Calu3 (cell line): Measurements from ENCODE around the gene BECN2. TPM values are rescaled to one million over a fixed set of nuclear protein-coding genes. Genes with fewer than 3 reads are reported as not detected.

Source experiments
- BruUV-seq: library from RNA; stranded (reverse); fragments of 400-500 nt; replicated peaks from 2 replicates; lab custom pipeline; 2021; lab: Mats Ljungman, UMichigan
- CTCF ChIA-PET: fragments of 300-600 bp; sonication (Branson Sonifier 250); formaldehyde crosslinking; loops from one replicate; lab custom pipeline; 2022; ENCODE audit warnings: antibody characterized with exemption; lab: Charles Lee
- DNase-seq: peaks from one replicate; pipeline ENCODE4 v3.0.0; 2022
- H3K27ac Mint-ChIP-seq: one replicate; pipeline ENCODE4 v1.8.0; 2022; ENCODE audit warnings: mixed read lengths; ENCODE audit not compliant: unreplicated experiment
- H3K27me3 Mint-ChIP-seq: one replicate; pipeline ENCODE4 v1.8.0; 2022; ENCODE audit warnings: mixed read lengths; ENCODE audit not compliant: unreplicated experiment
- H3K36me3 Mint-ChIP-seq: one replicate; pipeline ENCODE4 v1.8.0; 2022; ENCODE audit warnings: mild to moderate bottlenecking, moderate library complexity, mixed read lengths; ENCODE audit not compliant: insufficient read depth, unreplicated experiment
- H3K4me1 Mint-ChIP-seq: one replicate; pipeline ENCODE4 v1.8.0; 2022; ENCODE audit warnings: mild to moderate bottlenecking, low read depth, mixed read lengths; ENCODE audit not compliant: unreplicated experiment
- H3K4me3 Mint-ChIP-seq: one replicate; pipeline ENCODE4 v1.8.0; 2022; ENCODE audit warnings: mild to moderate bottlenecking, low read depth, moderate library complexity, mixed read lengths; ENCODE audit not compliant: unreplicated experiment
- H3K9me3 Mint-ChIP-seq: one replicate; pipeline ENCODE4 v1.8.0; 2022; ENCODE audit warnings: low read depth, mixed read lengths; ENCODE audit not compliant: unreplicated experiment
- intact Hi-C: fragments of 100-400 bp; cut with micrococcal nuclease; formaldehyde crosslinking; loops from one replicate; pipeline ENCODE4 v1.10.0; 2022; ENCODE audit not compliant: unreplicated experiment
- total RNA-seq: library from RNA; stranded (reverse); gene quantifications from 2 replicates; pipeline ENCODE4 v1.2.3, GENCODE V29; 2022
- TF ChIP-seq, protein P1 (sequence below): fragments of 200-600 bp; IDR thresholded peaks from one replicate; pipeline ENCODE4 v1.8.0; 2022; ENCODE audit warnings: antibody characterized with exemption; ENCODE audit not compliant: unreplicated experiment

Gene BECN2
- total RNA-seq, 1 experiment from 2014 or later: not detected

DNA sequence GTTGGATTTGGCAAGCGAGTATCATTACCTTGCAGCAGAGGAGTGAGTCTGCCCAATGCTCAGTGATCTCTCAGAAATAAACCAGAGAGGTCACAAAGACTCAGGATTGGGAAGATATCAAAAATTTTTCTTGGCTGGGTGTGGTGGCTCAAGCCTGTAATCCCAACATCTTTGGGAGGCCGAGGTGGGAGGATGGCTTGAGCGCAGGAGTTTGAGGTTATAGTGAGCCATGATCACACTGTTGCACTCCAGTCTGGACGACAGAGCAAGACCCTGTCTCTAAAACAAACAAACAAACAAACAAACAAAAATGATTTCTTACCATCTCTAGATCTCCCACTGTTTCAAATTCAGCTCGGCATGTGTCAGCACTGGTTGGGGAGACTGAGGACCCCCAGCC, 13.3 kb upstream of the BECN2 start:
- TF ChIP-seq, protein P1, sequence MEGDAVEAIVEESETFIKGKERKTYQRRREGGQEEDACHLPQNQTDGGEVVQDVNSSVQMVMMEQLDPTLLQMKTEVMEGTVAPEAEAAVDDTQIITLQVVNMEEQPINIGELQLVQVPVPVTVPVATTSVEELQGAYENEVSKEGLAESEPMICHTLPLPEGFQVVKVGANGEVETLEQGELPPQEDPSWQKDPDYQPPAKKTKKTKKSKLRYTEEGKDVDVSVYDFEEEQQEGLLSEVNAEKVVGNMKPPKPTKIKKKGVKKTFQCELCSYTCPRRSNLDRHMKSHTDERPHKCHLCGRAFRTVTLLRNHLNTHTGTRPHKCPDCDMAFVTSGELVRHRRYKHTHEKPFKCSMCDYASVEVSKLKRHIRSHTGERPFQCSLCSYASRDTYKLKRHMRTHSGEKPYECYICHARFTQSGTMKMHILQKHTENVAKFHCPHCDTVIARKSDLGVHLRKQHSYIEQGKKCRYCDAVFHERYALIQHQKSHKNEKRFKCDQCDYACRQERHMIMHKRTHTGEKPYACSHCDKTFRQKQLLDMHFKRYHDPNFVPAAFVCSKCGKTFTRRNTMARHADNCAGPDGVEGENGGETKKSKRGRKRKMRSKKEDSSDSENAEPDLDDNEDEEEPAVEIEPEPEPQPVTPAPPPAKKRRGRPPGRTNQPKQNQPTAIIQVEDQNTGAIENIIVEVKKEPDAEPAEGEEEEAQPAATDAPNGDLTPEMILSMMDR: no peak
- peaks cover 7% of the 10 kb centered on the region for H3K36me3 Mint-ChIP-seq
- no peak for DNase-seq
- peak overlapping the region; percentile 70 for H3K27ac Mint-ChIP-seq
- H3K27me3 Mint-ChIP-seq: no peaks in the 10 kb centered on the region
- no peaks in the 10 kb centered on the region for H3K4me1 Mint-ChIP-seq
- H3K9me3 Mint-ChIP-seq: no peaks in the 10 kb centered on the region
- TSS peak; percentile 76 for BruUV-seq
- CTCF ChIA-PET: interaction anchor here (0.7 kb wide), 2 partner anchors 292 to 336 kb away, joined by 3 read pairs; partner anchors contain the start of gene WDR64
- H3K4me3 Mint-ChIP-seq: peak overlapping the region; percentile 69
- intact Hi-C loops: no loop called here

DNA sequence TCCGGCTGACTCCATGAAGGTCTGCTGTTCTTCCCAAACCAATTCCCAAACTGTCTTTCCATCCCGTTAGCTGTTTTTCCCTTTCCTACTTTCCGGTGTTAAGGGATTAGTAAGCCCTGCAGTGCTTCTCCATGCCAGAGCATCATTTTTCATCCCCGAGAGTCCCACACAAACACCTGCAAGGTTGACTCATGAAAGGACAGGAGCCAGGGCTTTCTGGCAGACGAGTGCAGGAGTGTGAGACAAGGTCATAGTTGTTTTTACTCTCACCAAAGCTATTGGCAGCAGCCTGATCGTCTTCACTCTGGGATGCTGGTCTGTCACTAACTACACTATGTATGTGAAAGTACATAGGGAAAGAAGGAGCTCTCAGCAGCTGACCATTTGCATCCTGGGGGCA, 10.2 kb upstream of the BECN2 start:
- no peak overlapping the region for H3K4me3 Mint-ChIP-seq
- no peak for DNase-seq
- peaks cover 7% of the 10 kb centered on the region for H3K36me3 Mint-ChIP-seq
- intact Hi-C loops: no loop called here
- no peaks in the 10 kb centered on the region for H3K27me3 Mint-ChIP-seq
- no peaks in the 10 kb centered on the region for H3K9me3 Mint-ChIP-seq
- BruUV-seq: no TSS peak
- CTCF ChIA-PET: no interaction called here
- H3K4me1 Mint-ChIP-seq: no peaks in the 10 kb centered on the region
- TF ChIP-seq, protein P1: no peak
- no peak overlapping the region for H3K27ac Mint-ChIP-seq

DNA sequence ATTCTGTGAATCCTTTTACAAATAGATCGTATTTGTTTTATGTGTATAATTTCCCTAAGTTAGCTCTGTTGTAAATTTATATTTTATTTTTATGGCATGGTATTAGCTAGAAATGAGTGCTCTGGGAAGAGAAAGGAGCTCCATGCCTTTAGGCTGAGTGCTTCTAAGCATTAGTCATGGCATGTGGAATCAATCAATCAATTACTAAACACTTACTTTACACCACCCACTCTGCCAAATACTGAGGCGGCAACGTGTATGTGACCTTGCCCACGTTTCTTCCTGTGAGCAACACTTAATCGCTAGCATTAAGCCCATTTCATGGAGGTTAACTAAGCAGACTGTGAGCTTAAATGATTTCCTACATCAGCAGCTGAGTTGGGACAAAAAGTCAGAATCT, 7.2 kb upstream of the BECN2 start:
- H3K4me1 Mint-ChIP-seq: no peaks in the 10 kb centered on the region
- no peaks in the 10 kb centered on the region for H3K27me3 Mint-ChIP-seq
- H3K27ac Mint-ChIP-seq: no peak overlapping the region
- no peaks in the 10 kb centered on the region for H3K36me3 Mint-ChIP-seq
- intact Hi-C loops: loop anchor here (5.0 kb wide), 1 partner anchor 37 kb away; no protein-coding TSS in a partner anchor
- H3K9me3 Mint-ChIP-seq: no peaks in the 10 kb centered on the region
- H3K4me3 Mint-ChIP-seq: no peak overlapping the region
- CTCF ChIA-PET: no interaction called here
- BruUV-seq: no TSS peak
- TF ChIP-seq, protein P1: no peak
- no peak for DNase-seq

DNA sequence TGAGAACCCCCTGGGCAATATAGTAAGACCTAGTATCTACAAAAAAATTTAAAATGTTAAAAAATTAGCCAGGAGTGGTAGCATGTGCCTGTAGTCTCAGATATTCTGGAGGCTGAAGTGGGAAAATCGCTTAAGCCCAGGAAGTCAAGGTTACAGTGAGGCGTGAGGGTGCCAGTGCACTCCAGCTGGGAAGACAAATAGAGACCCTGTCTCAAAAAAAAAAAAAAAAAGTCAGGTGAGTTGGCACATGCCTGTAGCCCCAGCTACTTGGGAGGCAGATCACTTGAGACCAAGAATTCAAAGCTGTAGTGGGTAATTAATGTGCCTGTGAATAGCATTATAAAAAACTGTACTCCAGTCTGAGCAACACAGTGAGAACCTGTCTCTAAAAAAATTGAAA, 4.6 kb downstream of the BECN2 start:
- CTCF ChIA-PET: no interaction called here
- intact Hi-C loops: no loop called here
- no TSS peak for BruUV-seq
- DNase-seq: no peak
- Mint-ChIP-seq H3K27ac (no peak overlapping the region), H3K9me3 (no peaks in the 10 kb centered on the region), H3K4me3 (no peak overlapping the region), H3K4me1 (no peaks in the 10 kb centered on the region), H3K27me3 (no peaks in the 10 kb centered on the region), H3K36me3 (peaks cover 4% of the 10 kb centered on the region)
- TF ChIP-seq, protein P1: no peak
